Colonic mucosa (tissue), 4 donors: ENCODE data around the gene BARX1. TPM values are rescaled to one million over a fixed set of nuclear protein-coding genes. Genes with fewer than 3 reads are reported as not detected.

Source experiments
- DNase-seq: peaks from one replicate; pipeline ENCODE4 v3.0.0-alpha.2; 2020
- H3K27ac ChIP-seq: fragments of 200-600 bp; one replicate; pipeline ENCODE4 v1.8.0; 2021
- H3K27me3 ChIP-seq: fragments of 200-600 bp; one replicate; pipeline ENCODE4 v1.8.0; 2021
- H3K36me3 ChIP-seq: fragments of 200-600 bp; one replicate; pipeline ENCODE4 v1.8.0; 2021
- H3K4me1 ChIP-seq: fragments of 200-600 bp; one replicate; pipeline ENCODE4 v1.8.0; 2021; ENCODE audit warnings: mild to moderate bottlenecking
- H3K4me3 ChIP-seq: fragments of 200-600 bp; one replicate; pipeline ENCODE4 v1.8.0; 2021
- H3K9ac ChIP-seq, 2 donors: one replicate each; pipeline ENCODE4 v1.7.0; 2013; ENCODE audit warnings: control low read depth in 2 of 2, low read depth in 2 of 2, low read length in 2 of 2
- H3K9me3 ChIP-seq: fragments of 200-600 bp; one replicate; pipeline ENCODE4 v1.8.0; 2021
- CTCF ChIP-seq: fragments of 200-600 bp; IDR thresholded peaks from one replicate; pipeline ENCODE4 v1.8.0; 2022; ENCODE audit warnings: antibody characterized with exemption, mild to moderate bottlenecking
- intact Hi-C: fragments of 100-400 bp; cut with DNase I; formaldehyde crosslinking; loops from one replicate; pipeline ENCODE4 v1.14.1; 2022
- total RNA-seq, 2 donors: library from RNA; stranded (reverse); fragmentation: NEBNext Ultra II Directional in 1 of 2; extraction: Animal tissue kit (Norgen Biotek cat#: 25700) in 1 of 2; gene quantifications; one replicate each; pipeline ENCODE4 v1.2.1, GENCODE V29; 2021
- donor health status: healthy.
- donor health status: DM: no; HTN: no; CAD: no.
- donor health status: DM: no; HTN: no; CAD: no.

The BARX1 gene
- total RNA-seq, 2 donors from 2014 or later, result not detected

DNA sequence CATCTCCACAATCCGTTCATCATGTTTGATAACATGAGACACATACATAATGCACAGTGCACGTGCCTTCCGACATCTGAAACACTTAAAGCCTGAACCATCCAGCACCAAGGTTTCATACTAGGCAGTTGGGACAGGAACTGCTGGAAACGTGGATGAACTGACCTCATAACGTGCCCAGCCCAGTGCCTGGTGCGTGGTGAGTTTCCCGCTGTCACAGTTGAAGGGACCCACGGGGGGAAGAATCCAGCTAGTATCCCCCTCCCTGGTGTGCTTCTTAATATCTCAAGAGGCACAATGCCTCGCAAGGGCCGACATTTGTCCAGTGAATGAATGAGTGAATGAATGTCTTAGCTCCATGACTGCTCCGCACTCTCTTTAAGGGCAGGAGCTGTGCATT lies 23.2 kb downstream of the BARX1 start:
- Histone ChIP-seq H3K9ac (no peak overlapping the region), H3K4me3 (no peak overlapping the region), H3K4me1 (no peaks in the 10 kb centered on the region), H3K36me3 (no peaks in the 10 kb centered on the region), H3K9me3 (no peaks in the 10 kb centered on the region), H3K27ac (no peak overlapping the region), H3K27me3 (no peaks in the 10 kb centered on the region)
- DNase-seq, result no peak
- no peak for TF ChIP-seq CTCF
- intact Hi-C loops, result no loop called here

DNA sequence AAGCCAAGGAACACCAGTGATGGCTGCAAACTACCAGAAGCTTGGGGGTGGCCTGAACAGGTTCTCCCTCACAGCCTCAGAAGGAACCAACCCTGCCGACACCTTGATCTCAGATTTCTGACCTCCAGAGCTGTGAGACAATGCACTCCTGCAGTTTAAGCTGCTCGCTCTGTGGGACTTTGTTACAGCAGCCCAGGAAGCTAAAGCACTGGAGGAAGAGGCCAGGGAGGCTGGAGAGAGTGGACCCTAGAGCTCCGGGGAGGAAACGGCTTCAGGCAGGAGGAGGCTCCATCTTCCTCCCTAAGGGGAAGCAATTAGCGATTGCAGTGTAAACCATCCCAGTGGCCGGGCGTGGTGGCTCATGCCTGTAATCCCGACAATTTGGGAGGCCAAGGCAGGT lies 25.1 kb downstream of the BARX1 start:
- Histone ChIP-seq H3K9ac (no peak overlapping the region), H3K27me3 (no peaks in the 10 kb centered on the region), H3K27ac (no peak overlapping the region), H3K4me3 (no peak overlapping the region), H3K4me1 (no peaks in the 10 kb centered on the region), H3K9me3 (no peaks in the 10 kb centered on the region), H3K36me3 (no peaks in the 10 kb centered on the region)
- DNase-seq, result no peak
- TF ChIP-seq CTCF, result no peak
- intact Hi-C loops, result no loop called here

GRCh38 chr9:93929231-93929630 lies 25.9 kb downstream of the BARX1 start:
- Histone ChIP-seq H3K4me1 (no peaks in the 10 kb centered on the region), H3K9me3 (no peaks in the 10 kb centered on the region), H3K9ac (no peak overlapping the region), H3K27me3 (no peaks in the 10 kb centered on the region), H3K36me3 (no peaks in the 10 kb centered on the region), H3K27ac (no peak overlapping the region), H3K4me3 (no peak overlapping the region)
- no peak for DNase-seq
- intact Hi-C loops, result no loop called here
- no peak for TF ChIP-seq CTCF

- DNase-seq, result no peak
- H3K9me3 ChIP-seq, result no peaks in the 10 kb centered on the region
- intact Hi-C loops, result no loop called here
- no peaks in the 10 kb centered on the region for H3K4me1 ChIP-seq
- no peak overlapping the region for H3K27ac ChIP-seq
- no peak for TF ChIP-seq CTCF
- H3K9ac ChIP-seq, result no peak overlapping the region
- no peak overlapping the region for H3K4me3 ChIP-seq
- no peaks in the 10 kb centered on the region for H3K36me3 ChIP-seq
- no peaks in the 10 kb centered on the region for H3K27me3 ChIP-seq
Observed at GRCh38 chr9:93922535-93922934, 32.6 kb downstream of the BARX1 start.

DNA sequence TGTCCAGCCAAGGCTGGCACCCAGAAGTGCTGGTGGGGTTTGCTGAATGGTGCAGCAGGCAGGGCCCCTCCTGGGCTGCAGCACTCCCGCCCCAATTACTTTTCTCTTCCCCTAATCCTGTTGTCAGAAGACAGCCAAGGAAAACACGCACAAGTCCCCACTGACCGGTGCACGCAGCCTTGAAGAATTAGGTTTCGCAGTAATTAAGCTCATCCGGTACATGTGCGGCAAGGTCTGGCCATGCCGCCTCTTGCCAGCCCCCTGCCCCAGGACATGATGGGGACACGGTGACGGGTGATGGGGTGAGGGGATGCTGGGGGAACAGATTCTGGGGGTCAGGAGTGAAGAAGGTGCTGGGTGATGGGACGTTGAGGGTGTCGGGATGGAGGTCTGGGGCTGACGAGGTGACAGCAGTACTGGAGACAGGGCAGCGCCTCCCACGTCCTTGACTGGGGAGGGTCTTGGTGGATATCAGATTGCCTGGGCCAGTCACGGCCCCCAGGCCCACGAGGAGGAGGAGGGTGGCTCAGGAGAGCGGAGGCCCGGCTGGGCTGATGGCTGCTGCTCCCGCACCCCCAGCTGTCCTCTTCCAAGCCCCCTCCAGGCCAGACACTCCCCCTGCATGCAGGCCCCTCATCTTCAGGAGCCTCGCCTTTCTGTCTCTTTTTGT lies 34.9 kb downstream of the BARX1 start:
- Histone ChIP-seq H3K27ac (no peak overlapping the region), H3K4me3 (no peak overlapping the region), H3K36me3 (no peaks in the 10 kb centered on the region), H3K27me3 (no peaks in the 10 kb centered on the region), H3K9ac (no peak overlapping the region), H3K9me3 (no peaks in the 10 kb centered on the region), H3K4me1 (no peaks in the 10 kb centered on the region)
- TF ChIP-seq CTCF, result no peak
- intact Hi-C loops, result no loop called here
- no peak for DNase-seq
